Hair follicular keratinocyte (primary cell): Measurements from ENCODE around the gene AVPR1A. TPM values are rescaled to one million over a fixed set of nuclear protein-coding genes. Genes with fewer than 3 reads are reported as not detected.

Source experiments
- total RNA-seq: library from RNA; depleted of rRNA; stranded (reverse); fragments of >200 nt; gene quantifications from 2 replicates; pipeline ENCODE4 v1.2.3, GENCODE V29; 2015

AVPR1A gene
- total RNA-seq = not detected in 2 replicates

GRCh38 chr12:63150713-63151622, at the start of gene AVPR1A:
Gene AVPR1A, minus strand, starts transcription at chr12:63151201. Its CDS starts 365 bp downstream, at chr12:63150836.

Other genes starting within 250 kb of the AVPR1A start
- not detected in 2 replicates for gene PPM1H, start 216.1 kb downstream of the AVPR1A start, total RNA-seq